Measurements from ENCODE around the gene FBXW5.

DNA sequence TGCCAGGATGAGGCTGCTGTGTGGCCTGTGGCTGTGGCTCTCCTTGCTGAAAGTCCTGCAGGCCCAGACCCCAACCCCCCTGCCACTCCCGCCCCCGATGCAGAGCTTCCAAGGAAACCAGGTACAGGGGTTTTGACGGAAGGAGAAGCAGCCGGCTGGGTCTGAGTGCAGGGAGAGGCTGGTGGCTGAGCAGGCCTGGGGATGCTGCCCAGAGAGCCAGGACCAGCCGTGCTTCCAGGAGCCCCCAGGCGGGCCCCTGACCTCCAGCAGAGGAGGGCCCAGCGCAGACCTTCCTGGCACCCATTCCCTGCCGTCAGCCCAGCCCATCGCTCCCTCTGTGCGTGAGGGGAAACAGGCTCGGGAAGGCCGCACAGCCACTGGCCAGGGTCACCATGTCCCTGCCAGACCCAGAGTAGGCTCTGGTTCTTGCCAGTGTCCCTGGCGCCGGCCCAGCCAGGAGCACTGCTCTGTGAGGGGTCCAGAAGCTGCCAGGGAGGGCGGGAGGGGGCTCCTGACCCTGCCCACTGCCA is 7.8 kb upstream of the FBXW5 start:
- TF ChIP-seq EP300 (IDR thresholded peaks at IDR 0.05): no peak
- no peak for TF ChIP-seq POLR2A (IDR thresholded peaks at IDR 0.05)
- TF ChIP-seq, protein P1, sequence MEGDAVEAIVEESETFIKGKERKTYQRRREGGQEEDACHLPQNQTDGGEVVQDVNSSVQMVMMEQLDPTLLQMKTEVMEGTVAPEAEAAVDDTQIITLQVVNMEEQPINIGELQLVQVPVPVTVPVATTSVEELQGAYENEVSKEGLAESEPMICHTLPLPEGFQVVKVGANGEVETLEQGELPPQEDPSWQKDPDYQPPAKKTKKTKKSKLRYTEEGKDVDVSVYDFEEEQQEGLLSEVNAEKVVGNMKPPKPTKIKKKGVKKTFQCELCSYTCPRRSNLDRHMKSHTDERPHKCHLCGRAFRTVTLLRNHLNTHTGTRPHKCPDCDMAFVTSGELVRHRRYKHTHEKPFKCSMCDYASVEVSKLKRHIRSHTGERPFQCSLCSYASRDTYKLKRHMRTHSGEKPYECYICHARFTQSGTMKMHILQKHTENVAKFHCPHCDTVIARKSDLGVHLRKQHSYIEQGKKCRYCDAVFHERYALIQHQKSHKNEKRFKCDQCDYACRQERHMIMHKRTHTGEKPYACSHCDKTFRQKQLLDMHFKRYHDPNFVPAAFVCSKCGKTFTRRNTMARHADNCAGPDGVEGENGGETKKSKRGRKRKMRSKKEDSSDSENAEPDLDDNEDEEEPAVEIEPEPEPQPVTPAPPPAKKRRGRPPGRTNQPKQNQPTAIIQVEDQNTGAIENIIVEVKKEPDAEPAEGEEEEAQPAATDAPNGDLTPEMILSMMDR (IDR thresholded peaks at IDR 0.05): no peak

Measured in suprapubic skin (tissue), 3 donors.